Osteoblast (primary cell): Measurements from ENCODE around the gene PSMC3IP. TPM values are rescaled to one million over a fixed set of nuclear protein-coding genes. Genes with fewer than 3 reads are reported as not detected.

Experiments
- DNase-seq: peaks from one replicate; pipeline ENCODE4 v3.0.0; 2011; ENCODE audit warnings: low spot score, mixed read lengths; ENCODE audit not compliant: insufficient read length; ENCODE audit errors: missing footprints
- H2AFZ ChIP-seq: 2 replicates; pipeline ENCODE4 v1.6.0; 2011; ENCODE audit warnings: mild to moderate bottlenecking, low read length
- H3K27ac ChIP-seq: 2 replicates; pipeline ENCODE4 v1.5.1; 2011; ENCODE audit warnings: mild to moderate bottlenecking, low read depth, low read length, moderate library complexity
- H3K27me3 ChIP-seq: 2 replicates; pipeline ENCODE4 v1.6.0; 2012; ENCODE audit warnings: mild to moderate bottlenecking, control low read depth, inconsistent platforms, low read length, moderate library complexity; ENCODE audit not compliant: insufficient read depth
- H3K36me3 ChIP-seq: 2 replicates; pipeline ENCODE4 v1.5.1; 2011; ENCODE audit warnings: mild to moderate bottlenecking, low read length, control low read depth, moderate library complexity; ENCODE audit not compliant: insufficient read depth
- H3K4me1 ChIP-seq: 2 replicates; pipeline ENCODE4 v1.5.1; 2011; ENCODE audit warnings: mild to moderate bottlenecking, low read length, control low read depth, moderate library complexity; ENCODE audit not compliant: insufficient read depth
- H3K4me2 ChIP-seq: 2 replicates; pipeline ENCODE4 v1.6.0; 2011; ENCODE audit warnings: mild to moderate bottlenecking, low read length; ENCODE audit not compliant: insufficient read depth
- H3K4me3 ChIP-seq: fragments of 200-600 bp; sonication (generic); 3 replicates; pipeline ENCODE4 v1.5.1; 2012; ENCODE audit warnings: mild to moderate bottlenecking, low read length, inconsistent platforms; ENCODE audit not compliant: insufficient read depth
- H3K79me2 ChIP-seq: 2 replicates; pipeline ENCODE4 v1.6.0; 2012; ENCODE audit warnings: mild to moderate bottlenecking, low read length, control low read depth, inconsistent platforms; ENCODE audit not compliant: insufficient read depth
- H3K9me3 ChIP-seq: 2 replicates; pipeline ENCODE4 v1.5.1; 2011; ENCODE audit warnings: low read depth, low read length, control low read depth
- H4K20me1 ChIP-seq: 2 replicates; pipeline ENCODE4 v1.6.0; 2012; ENCODE audit warnings: mild to moderate bottlenecking, low read length, control low read depth; ENCODE audit not compliant: insufficient read depth
- total RNA-seq: library from RNA; depleted of rRNA; stranded (reverse); fragments of >200 nt; gene quantifications from 2 replicates; pipeline ENCODE4 v1.2.3, GENCODE V29; 2012
- TF ChIP-seq, protein P1 (sequence below): IDR thresholded peaks from 2 replicates; pipeline ENCODE4 v1.5.1; 2011; ENCODE audit warnings: mild to moderate bottlenecking, low read depth, low read length, moderate library complexity; ENCODE audit errors: extremely low read depth

The PSMC3IP gene
- total RNA-seq, 1 donor, result 1.8 TPM

DNA sequence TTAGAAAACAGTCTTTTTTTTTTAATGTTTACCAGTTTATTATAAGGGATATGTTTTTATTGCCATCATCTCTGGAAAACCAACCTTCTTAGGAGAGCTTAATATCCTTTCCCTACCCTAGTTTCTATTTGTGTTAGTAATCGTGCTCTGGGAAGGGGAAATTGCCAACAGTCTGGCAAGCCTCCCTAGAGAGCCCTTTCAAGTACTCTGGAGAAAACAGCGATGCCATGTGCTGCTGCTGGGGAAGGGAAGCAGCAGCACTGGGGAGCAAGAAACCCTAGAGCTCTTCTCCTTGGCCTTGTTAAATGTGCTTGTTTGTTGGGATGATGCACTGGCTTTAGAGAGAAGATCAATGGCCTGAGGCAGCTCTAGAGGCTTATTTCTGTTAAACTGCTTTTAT lies 21.4 kb upstream of the PSMC3IP start:
- Histone ChIP-seq H3K27me3 (no peaks in the 10 kb centered on the region), H2AFZ (no peak overlapping the region), H3K9me3 (no peaks in the 10 kb centered on the region), H3K4me3 (no peak overlapping the region), H3K4me1 (peaks cover 3% of the 10 kb centered on the region), H3K27ac (no peak overlapping the region), H3K4me2 (peak overlapping the region; percentile 1), H3K36me3 (no peaks in the 10 kb centered on the region), H4K20me1 (peaks cover 26% of the 10 kb centered on the region), H3K79me2 (peaks cover 66% of the 10 kb centered on the region)
- TF ChIP-seq, protein P1, sequence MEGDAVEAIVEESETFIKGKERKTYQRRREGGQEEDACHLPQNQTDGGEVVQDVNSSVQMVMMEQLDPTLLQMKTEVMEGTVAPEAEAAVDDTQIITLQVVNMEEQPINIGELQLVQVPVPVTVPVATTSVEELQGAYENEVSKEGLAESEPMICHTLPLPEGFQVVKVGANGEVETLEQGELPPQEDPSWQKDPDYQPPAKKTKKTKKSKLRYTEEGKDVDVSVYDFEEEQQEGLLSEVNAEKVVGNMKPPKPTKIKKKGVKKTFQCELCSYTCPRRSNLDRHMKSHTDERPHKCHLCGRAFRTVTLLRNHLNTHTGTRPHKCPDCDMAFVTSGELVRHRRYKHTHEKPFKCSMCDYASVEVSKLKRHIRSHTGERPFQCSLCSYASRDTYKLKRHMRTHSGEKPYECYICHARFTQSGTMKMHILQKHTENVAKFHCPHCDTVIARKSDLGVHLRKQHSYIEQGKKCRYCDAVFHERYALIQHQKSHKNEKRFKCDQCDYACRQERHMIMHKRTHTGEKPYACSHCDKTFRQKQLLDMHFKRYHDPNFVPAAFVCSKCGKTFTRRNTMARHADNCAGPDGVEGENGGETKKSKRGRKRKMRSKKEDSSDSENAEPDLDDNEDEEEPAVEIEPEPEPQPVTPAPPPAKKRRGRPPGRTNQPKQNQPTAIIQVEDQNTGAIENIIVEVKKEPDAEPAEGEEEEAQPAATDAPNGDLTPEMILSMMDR, result no peak
- peak; percentile 69 for DNase-seq

DNA sequence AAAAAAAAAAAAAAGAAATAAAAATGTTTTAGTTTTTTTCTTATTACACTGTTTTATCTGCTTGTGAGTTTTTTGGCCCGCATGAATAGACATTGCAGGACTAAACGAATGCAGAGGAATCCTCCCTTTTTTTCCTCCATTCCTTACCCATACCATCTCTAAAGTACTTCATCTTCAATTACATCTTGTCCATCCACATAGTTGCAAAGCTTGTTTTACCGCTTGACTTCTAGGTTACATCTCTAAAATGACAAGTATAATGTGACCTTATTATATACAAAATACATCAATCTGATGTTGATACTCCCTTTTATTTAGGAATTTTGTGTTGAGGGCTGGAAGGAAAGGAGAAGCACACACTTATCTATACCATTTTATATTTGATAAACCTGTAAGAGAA lies 18.9 kb upstream of the PSMC3IP start:
- Histone ChIP-seq H3K27me3 (no peaks in the 10 kb centered on the region), H2AFZ (no peak overlapping the region), H4K20me1 (peaks cover 16% of the 10 kb centered on the region), H3K4me1 (peaks cover 3% of the 10 kb centered on the region), H3K36me3 (no peaks in the 10 kb centered on the region), H3K9me3 (no peaks in the 10 kb centered on the region), H3K79me2 (peaks cover 64% of the 10 kb centered on the region), H3K4me3 (no peak overlapping the region), H3K4me2 (no peak overlapping the region), H3K27ac (no peak overlapping the region)
- TF ChIP-seq, protein P1, result no peak
- DNase-seq, result no peak

DNA sequence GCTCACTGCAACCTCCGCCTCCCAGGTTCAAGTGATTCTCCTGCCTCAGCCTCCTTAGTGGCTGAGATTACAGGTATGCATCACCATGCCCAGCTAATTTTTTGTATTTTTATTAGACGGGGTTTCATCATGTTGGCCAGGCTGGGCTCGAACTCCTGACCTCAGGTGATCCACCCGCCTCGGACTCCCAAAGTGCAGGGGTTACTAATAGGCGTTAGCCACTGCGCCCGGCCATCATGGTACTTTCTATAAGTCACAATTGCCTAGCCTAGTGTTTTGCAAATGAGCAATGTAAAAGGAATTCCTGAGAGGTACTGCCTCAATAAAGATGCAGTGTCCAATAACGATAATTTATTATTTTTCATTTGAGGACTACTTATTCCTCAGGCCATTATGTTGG lies 13.9 kb upstream of the PSMC3IP start:
- TF ChIP-seq, protein P1, result no peak
- Histone ChIP-seq H3K79me2 (peaks cover 33% of the 10 kb centered on the region), H3K27me3 (no peaks in the 10 kb centered on the region)

DNA sequence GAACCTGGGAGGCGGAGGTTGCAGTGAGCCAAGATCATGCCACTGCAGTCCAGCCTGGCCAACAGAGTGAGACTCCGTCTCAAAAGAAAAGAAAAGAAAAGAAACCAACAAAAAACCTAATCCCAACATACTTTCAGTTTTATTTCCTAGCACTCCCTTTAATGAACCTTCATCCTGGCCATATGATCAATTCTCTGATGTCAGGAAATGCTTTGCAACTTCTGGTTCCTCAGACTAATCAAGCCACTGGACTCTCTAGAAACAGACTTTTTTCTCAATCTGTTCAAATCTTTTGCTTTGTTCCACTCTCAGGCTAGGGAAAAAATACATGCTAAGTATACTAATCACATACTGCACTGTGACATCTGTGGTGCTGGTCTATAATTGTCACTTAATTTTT lies 13.4 kb upstream of the PSMC3IP start:
- TF ChIP-seq, protein P1, result no peak
- H3K9me3 ChIP-seq, result no peaks in the 10 kb centered on the region
- peaks cover 5% of the 10 kb centered on the region for H4K20me1 ChIP-seq
- H3K4me1 ChIP-seq, result no peaks in the 10 kb centered on the region
- H2AFZ ChIP-seq, result no peak overlapping the region
- H3K36me3 ChIP-seq, result peaks cover 28% of the 10 kb centered on the region
- H3K4me3 ChIP-seq, result no peak overlapping the region
- H3K27ac ChIP-seq, result no peak overlapping the region
- no peak for DNase-seq
- no peak overlapping the region for H3K4me2 ChIP-seq
- no peaks in the 10 kb centered on the region for H3K27me3 ChIP-seq
- H3K79me2 ChIP-seq, result peaks cover 32% of the 10 kb centered on the region

More for the DNA sequence above, 13.9 kb upstream of the PSMC3IP start:
- no peak overlapping the region for H3K4me2 ChIP-seq
- DNase-seq, result no peak
- H4K20me1 ChIP-seq, result peaks cover 5% of the 10 kb centered on the region
- H2AFZ ChIP-seq, result no peak overlapping the region
- H3K4me3 ChIP-seq, result no peak overlapping the region
- H3K27ac ChIP-seq, result no peak overlapping the region
- H3K9me3 ChIP-seq, result no peaks in the 10 kb centered on the region
- no peaks in the 10 kb centered on the region for H3K4me1 ChIP-seq
- H3K36me3 ChIP-seq, result peaks cover 23% of the 10 kb centered on the region
